AG08395 (cell line): Measurements from ENCODE around the gene ACE.

Experiments
- DNase-seq: peaks from one replicate; pipeline ENCODE4 v3.0.0; 2012; ENCODE audit warnings: mixed read lengths, low spot score

ACE gene

DNA sequence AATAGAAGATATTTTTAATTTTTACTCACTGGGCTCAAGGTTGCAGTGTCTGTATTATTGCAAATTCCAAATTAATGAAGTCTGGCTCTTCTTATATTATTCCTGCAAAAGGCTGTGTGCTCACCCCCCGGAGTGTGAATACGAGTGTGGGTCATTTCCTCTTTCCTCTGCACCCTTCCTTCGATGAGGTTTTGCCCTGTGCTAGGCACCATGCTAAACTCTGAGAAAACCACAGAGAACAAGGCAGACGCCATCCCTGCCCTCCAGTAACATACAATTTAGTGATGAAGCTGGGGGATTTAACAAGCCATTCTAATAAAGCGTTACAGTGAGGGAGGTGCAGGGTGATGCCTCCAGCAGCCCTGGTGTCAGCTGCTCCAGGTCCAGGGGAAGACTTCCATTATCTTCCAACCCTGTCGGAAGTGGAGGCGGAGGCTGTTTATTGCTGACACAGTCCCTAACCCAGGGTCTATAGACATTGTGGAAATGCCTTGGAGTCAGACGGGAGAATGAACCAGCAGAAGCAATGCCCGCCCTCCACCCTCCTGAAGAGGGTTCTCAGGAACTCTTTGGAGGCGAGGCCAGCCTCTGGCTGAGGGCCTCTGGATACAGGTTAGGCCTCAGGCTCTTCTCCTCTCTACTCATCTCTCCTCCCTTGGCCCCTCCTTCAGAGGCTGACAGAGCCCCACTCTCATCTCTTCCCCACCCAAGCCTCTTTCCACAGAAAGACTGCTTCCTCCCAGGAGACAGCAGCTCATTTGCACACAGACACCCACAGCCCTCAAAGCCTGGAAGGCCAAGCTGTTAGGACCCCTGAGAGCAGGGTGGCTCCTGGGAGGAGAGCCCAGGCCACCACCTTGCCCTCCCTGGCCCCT, 2.0 kb upstream of the ACE start:
- no peak for DNase-seq

DNA sequence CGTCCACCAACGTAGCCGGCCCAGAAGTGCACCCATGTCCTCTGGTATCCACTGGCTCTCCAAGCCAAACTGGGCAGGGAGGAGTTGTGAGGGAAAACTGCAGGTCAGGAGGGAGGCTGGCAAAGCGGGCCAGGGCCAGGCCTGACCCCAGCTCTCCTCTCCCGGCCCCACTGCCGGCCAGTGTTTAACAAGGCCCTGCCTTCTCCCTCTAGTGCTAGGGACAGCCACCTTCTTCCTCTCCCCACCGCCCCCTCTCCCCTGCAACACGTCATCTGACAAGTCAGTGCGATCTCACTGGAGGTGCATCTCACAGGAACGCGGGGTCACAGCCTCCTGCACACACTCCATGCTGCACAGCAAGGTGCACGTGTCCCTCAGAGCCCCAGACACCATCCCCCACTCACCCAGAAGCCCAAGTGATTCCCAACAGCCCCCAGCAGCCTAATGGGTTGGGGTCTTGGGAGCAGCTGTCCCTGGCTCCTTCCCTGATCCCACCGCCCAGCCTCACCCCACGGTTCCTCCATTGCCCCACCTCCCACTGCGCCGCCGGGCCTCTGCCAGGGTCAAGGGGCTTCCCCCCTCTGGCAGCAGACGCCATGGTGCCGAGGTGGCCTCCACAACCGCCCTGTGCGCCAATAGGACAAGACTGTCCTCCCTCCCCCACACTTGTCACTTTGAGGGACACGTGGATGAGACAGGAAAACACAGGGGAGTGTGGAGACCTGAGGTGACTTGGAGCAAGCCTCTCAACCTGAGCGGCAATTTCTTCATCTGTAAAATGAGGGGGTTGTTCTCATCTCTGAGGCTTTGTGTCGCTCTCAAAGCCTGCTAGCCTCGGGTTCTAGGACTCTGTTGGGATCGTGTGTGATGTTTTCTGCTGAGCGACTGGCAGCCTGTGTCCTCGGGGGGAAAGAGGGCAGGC, 1.1 kb upstream of the ACE start:
- no peak for DNase-seq

DNA sequence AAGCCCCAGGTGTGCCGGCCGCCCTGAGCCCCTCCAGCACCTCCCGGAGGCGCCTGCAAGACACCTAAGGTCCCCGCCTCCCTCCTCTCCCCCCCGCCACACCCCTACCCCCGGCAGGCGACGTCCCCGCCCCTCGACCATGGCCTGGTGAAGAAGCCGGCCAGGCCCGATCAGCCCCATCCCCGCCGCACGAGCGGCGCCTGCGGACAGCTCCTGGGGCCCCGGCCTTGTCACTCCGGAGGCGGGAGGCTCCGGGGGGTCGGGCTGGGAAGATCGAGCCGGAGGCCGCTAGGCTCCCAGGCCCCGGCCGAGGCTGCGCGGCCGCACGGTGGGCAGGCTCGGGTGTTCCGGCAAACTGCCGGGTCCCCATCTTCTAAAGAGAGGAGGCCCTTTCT, 405 bp upstream of the ACE start:
- peak; percentile 26 for DNase-seq

DNA sequence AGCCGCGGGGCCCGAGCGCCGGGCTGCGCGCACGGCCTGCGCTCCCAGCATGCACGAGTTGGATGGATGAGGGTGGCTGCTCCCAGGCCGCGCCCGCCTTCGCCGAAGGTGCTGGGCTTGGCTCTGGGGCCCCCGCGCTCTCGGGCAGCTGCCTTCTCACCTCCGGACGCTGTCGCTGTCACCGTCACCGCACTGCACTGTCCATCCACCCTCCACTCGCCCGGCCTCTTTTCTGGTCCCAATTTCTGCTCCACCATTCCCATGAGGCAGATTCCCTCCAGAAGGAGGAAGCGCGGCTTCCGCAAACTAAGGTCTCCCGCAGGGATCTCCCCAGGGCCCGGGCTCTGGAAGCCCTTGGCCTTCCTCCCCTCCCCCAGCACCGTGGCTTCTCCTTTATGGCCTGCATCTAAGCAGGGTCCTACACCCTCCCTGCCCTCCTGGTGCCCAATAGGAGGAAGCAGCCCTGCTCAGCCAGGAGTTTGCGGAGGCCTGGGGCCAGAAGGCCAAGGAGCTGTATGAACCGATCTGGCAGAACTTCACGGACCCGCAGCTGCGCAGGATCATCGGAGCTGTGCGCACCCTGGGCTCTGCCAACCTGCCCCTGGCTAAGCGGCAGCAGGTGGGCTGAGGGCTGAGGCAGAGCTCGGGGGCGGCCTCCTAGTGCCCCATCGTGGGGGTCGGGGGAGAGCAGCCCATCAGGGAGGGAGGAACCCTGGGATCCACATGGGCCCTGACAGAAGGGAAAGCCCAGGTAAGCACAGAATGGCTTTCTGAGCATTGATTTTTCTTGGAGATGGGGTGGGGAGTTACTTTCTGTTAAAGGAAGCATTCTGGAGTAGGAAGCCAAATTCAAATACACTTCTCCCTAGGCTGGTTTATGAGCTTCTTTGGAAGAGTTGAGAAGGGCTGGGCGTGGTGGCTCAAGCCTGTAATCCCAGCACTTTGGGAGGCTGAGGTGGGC, 899 bp downstream of the ACE start:
- no peak for DNase-seq

DNA sequence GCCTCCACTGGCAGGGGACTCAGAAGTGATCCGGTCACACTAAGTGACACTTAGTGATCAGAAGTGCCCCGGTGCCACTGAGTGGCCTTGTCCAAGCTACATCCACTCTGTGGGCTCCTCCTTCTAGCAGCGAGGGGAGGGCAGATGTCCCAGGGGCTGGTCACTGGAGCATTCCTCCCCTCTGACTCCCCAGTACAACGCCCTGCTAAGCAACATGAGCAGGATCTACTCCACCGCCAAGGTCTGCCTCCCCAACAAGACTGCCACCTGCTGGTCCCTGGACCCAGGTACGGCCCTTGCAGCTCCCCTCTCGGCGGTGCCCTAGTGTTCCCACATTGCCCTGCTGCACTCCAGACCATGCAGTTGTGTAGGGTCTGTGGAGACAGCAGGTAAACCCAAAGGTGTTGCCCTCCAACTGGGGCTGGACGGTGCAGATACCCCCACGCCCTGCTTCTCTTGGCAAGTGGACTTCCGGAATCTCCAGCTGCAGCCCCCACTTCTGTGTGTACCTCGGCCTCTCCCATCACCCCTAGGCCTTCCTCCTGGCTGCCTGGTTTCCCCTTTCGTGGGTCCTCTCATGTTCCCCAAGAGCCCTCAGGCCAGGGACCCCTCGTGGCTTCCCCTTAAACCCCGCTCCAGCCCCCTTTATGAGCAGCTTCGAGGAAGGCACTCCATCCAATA, 2.1 kb downstream of the ACE start:
- peak; percentile 99 for DNase-seq

DNA sequence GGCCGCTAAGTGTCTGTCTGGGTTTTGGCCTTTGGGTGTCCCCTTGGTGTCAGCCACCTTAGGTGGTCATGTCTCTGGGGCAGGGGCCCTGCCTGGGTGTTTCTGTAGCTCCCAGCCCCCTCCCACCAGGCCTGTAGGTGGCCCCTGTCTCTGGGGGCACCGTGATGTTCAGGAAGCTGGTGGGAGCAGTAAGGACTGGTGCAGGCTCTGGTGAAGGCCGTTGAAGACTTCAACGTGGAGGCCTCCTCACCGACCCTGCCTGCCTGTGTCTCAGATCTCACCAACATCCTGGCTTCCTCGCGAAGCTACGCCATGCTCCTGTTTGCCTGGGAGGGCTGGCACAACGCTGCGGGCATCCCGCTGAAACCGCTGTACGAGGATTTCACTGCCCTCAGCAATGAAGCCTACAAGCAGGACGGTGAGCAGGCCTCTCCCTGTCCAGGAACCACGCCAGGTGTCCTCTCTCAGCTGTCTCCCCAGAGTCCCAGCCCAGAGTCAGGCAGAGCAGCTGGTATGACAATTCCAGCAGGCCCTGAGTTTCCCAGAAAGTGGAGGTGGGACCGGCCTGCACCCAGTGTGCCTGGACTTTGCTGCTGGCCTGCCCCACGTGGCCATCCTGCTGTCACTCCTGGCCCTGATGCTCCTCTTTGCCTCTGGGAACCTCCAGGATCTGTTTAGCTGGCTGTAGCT, 2.8 kb downstream of the ACE start:
- no peak for DNase-seq

DNA sequence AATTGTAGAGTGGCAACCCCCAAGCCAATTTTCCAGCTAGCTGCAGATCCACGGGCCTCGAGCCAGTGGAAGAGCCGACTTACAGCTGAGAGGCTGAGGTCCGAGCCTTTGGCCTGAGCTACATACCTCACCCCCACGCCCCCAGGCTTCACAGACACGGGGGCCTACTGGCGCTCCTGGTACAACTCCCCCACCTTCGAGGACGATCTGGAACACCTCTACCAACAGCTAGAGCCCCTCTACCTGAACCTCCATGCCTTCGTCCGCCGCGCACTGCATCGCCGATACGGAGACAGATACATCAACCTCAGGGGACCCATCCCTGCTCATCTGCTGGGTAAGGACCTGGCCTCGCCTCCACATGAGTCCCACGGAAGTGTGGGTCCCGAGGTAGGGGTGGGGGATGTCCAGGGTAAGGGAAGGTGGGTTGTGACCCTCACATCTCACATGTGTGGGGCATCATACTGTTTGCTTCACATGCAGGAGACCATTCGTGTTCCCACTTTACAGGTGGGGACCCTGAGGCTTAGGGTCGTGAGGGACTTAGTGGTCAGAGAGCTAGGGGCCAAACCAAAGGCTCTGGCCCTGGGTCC, 3.4 kb downstream of the ACE start:
- no peak for DNase-seq

DNA sequence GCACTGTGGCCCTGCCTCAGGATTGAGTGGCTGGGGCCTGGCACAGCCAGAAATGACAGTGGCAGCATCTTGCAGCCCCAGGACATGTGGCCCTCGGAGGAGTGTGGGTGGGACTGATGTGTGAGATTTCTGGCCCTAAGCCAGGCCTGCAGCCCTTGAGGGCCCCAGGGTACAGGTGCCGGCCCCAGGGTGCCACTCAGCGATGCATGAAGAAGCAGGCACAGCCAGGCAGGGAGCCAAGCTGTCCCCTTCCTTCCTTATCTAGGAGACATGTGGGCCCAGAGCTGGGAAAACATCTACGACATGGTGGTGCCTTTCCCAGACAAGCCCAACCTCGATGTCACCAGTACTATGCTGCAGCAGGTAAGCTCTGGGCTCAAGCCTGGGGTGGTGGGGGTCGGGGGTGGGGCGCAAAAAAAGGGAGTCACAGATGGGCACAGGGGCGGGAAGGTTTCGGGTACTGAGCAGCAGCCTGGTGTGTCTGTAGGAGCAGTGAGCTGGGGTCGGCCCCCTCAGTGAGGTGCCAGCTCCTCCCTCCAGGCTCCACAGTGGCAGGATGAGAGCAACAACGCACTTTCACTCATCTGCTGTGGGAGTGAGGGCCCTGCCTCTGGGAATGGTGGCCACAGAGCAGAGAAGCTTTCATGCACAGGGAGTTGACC, 4.1 kb downstream of the ACE start:
- DNase-seq: no peak

DNA sequence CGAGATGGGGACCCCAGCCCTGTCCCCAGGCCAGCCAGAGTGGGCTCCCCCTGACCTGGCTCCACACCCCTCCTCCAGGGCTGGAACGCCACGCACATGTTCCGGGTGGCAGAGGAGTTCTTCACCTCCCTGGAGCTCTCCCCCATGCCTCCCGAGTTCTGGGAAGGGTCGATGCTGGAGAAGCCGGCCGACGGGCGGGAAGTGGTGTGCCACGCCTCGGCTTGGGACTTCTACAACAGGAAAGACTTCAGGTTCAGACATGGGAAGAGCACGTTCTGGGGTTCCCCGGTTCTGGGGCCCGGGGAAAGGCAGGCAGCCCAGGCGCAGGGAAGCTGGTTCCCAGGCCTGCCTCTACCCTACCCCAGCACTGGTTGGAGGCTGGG, 4.6 kb downstream of the ACE start:
- no peak for DNase-seq

DNA sequence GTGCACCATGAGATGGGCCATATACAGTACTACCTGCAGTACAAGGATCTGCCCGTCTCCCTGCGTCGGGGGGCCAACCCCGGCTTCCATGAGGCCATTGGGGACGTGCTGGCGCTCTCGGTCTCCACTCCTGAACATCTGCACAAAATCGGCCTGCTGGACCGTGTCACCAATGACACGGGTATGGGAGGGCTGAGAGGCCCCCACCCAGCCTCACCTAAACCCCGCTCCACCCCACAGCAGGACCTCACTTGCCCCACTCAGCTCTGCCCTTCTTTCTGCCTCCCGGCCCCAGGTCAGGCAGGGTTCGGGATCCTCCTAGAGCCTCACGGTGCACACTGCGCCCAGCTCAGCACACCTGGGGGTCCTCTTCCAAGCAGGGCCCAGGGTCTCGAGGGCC, 5.6 kb downstream of the ACE start:
- DNase-seq: no peak

DNA sequence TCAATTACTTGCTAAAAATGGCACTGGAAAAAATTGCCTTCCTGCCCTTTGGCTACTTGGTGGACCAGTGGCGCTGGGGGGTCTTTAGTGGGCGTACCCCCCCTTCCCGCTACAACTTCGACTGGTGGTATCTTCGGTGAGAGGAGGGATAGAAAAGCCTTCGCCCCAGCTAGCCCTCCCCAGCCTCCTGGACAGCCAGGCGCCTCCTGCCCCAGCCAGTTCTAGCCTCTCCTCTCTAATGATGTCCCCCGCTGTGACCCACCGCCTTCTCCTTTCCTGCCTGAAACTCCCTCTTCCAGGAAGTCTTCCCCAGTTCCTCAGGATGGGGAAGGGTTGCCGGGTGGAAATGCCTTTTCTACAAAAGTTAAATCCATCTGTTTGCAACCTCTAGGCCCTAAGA, 6.2 kb downstream of the ACE start:
- no peak for DNase-seq

DNA sequence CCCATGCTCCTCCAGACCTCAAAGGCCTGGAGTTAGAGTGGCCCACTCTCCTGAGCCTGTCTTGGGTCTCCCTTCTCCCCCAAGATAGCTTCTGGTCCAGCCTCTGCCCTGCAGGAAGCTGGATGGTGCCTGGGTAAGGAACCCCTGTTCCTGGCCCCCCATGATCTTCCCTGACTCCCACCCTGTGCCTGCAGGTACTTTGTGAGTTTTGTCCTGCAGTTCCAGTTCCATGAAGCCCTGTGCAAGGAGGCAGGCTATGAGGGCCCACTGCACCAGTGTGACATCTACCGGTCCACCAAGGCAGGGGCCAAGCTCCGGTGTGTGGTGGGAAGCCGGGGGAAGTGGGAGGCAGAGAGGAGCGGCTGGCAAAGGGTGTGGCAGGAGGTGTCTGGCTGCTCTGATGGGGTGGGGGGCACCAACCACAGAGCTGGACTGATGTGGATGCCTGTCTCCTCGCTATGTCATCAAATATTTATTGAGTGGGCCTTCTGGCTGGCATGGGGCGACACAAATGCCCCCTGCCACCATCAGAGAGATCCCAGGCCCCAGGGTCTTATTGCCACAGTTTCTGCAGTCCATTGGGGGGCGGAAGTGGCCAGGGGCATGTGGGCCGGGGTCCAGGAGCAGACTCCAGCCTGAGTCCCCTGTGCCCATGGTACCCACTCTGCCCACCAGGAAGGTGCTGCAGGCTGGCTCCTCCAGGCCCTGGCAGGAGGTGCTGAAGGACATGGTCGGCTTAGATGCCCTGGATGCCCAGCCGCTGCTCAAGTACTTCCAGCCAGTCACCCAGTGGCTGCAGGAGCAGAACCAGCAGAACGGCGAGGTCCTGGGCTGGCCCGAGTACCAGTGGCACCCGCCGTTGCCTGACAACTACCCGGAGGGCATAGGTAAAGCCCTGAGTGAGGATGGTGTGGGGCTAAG, 7.1 kb downstream of the ACE start:
- no peak for DNase-seq

DNA sequence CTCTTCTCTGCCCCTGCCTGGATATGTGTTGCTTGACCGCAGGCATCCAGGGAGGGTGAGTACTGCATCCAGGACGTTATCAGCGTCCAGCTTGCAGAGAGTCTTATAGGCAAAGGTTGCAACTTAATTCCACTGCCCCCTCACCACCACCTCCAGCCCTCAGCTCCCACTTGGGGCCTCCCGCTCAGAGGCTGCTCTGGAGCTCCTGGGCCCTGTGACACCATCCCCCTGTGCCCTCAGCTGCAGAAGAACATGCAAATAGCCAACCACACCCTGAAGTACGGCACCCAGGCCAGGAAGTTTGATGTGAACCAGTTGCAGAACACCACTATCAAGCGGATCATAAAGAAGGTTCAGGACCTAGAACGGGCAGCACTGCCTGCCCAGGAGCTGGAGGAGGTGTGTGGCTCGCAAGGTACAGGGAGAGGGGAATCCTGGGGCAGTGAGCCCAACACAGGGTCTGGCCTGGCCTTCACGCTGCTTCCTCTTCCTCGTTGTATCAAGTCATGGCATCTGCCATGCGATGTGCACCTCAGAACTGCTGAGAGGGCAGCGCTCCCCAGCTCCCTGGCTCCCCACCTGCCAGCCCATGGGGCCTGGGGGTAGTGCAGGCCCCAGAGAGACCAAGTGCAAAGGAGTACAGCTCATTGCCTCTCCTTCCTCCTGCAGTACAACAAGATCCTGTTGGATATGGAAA, 9.6 kb downstream of the ACE start:
- no peak for DNase-seq

DNA sequence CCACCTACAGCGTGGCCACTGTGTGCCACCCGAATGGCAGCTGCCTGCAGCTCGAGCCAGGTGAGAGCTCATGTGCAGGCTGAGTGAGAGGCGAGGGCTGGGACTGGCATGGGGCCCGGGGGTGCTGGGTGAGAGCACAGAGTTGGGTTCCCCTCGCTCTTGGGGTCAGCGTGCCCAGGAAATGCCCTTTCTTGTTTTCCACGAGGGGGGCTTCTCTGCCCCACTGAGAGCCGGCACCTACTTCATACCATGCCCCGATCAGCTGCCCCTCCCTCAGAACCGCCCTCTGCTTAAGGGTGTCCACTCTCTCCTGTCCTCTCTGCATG, 10.1 kb downstream of the ACE start:
- DNase-seq: no peak

DNA sequence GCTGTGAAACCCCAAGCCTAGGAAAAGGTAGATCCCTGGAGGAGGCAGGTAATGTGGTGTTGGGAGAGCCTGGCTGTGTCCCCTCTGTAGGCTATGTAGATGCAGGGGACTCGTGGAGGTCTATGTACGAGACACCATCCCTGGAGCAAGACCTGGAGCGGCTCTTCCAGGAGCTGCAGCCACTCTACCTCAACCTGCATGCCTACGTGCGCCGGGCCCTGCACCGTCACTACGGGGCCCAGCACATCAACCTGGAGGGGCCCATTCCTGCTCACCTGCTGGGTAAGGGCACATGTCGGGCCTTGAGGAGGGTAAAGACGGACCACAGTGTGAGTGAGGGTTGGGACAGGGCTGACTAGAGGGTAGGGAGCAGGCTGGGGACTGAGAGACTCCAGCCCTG, 12.0 kb downstream of the ACE start:
- DNase-seq: no peak

DNA sequence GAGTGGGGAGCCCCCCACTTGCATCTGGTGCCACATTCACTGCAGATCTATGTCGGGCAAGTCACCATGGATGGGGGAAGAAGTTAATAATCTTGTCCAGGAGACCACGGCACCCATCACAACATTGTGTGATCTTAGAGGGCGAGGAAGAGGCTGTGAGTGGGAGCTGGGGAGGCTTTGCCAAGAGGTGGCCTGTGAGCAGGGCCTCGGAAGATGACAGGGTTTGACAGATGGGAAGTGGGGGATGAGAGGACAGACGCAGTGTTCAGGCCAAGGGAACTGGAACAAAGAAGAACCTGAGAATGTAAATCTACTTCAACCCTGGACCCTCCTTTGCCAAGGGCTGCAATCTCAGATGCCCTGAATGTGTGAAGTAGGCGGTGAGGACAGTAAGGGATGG, 12.4 kb downstream of the ACE start:
- DNase-seq: no peak

DNA sequence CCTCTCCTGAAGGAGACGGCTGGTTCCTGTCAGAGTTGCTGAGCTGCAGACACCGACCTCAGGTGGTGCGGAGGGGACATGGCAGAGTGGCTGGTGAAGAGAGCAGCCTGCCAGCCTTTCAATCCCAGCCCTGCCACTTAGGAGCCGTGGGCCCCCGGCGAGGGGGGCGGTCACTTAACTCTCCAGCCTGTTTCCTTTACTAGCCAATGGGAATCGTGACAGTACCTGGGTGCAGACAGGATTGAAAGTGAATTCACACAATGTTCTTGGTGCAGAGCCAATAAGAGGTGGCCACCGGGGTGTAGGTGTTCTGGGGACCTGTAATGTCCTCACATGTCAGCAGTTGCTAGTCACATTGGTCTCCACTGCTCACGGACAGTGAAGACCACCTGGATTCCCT, 13.5 kb downstream of the ACE start:
- no peak for DNase-seq

DNA sequence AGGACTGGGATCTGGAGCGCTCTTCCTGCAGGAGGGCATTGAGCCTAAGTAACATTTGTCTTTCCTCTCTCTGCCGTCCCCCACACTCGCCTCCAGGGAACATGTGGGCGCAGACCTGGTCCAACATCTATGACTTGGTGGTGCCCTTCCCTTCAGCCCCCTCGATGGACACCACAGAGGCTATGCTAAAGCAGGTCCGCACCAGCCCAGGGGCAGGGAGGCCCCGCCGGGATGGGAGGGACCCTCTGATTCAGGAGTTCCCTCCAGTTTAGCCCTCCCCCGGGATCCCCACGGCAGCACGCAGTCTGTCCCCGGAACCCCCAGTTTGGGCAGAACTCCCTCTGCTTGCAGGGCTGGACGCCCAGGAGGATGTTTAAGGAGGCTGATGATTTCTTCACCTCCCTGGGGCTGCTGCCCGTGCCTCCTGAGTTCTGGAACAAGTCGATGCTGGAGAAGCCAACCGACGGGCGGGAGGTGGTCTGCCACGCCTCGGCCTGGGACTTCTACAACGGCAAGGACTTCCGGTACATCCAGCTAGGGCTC, 14.1 kb downstream of the ACE start:
- no peak for DNase-seq
